GM12878 (cell line): ENCODE results near the gene HHAT. TPM values are rescaled to one million over a fixed set of nuclear protein-coding genes. Genes with fewer than 3 reads are reported as not detected.
A peak's percentile ranks its signal among the peaks of the same experiment; 100 is the strongest.

ENCODE experiments used
- ATAC-seq: fragments of 200-7000 bp; cut with Tn5 transposase; 3 replicates; pipeline ENCODE4 v1.9.1; 2020; ENCODE audit warnings: mild to moderate bottlenecking, moderate library complexity
- BruUV-seq: library from RNA; stranded (reverse); fragments of 400-500 nt; replicated peaks from 2 replicates; lab custom pipeline; 2021; lab: Mats Ljungman, UMichigan
- CTCF ChIA-PET: fragments of 300-600 bp; sonication (Branson Sonifier 250); formaldehyde crosslinking; extraction: SDS; loops from one replicate; lab custom pipeline; 2021; ENCODE audit warnings: inconsistent platforms; lab: Yijun Ruan, JAX
- POLR2A ChIA-PET: fragments of 350-600 bp; formaldehyde crosslinking; extraction: SDS; loops from one replicate; lab custom pipeline; 2021; ENCODE audit warnings: inconsistent platforms; lab: Charles Lee
- RAD21 ChIA-PET: fragments of 300-600 bp; sonication (Branson Sonifier 250); formaldehyde crosslinking; loops from one replicate; lab custom pipeline; 2023; ENCODE audit warnings: antibody characterized with exemption; ENCODE audit not compliant: unreplicated experiment; lab: Charles Lee
- SMC1A ChIA-PET: fragments of 300-600 bp; sonication (Branson Sonifier 250); formaldehyde crosslinking; loops from one replicate; lab custom pipeline; 2023; ENCODE audit not compliant: unreplicated experiment, uncharacterized antibody; lab: Charles Lee
- DNase-seq: peaks from one replicate; pipeline ENCODE4 v3.0.0-alpha.2; 2011; ENCODE audit warnings: low read depth, low spot score
- FAIRE-seq: peaks from 3 replicates; lab custom pipeline; 2011; peaks lifted over from hg19 to GRCh38; lab: Jason Lieb, UNC
- H2AFZ ChIP-seq: 2 replicates; pipeline ENCODE4 v1.6.0; 2011; ENCODE audit warnings: low read depth, low read length, control low read depth; ENCODE audit not compliant: control insufficient read depth
- H3K27ac ChIP-seq: 2 replicates; pipeline ENCODE4 v1.5.1; 2011; ENCODE audit warnings: control low read depth; ENCODE audit not compliant: control insufficient read depth, insufficient read depth
- H3K27me3 ChIP-seq, 2 experiments: replicated peaks in 1 of 2; 2 replicates each; pipeline versions ENCODE4 v1.6.0 to v1.6.1; 2011; ENCODE audit warnings: low read length in 1 of 2; ENCODE audit not compliant: control insufficient read depth in 2 of 2, insufficient read depth in 2 of 2
- H3K36me3 ChIP-seq, 2 experiments: 2 replicates each; pipeline ENCODE4 v1.5.1; 2011; ENCODE audit warnings: low read length in 1 of 2; ENCODE audit not compliant: control insufficient read depth in 2 of 2, insufficient read depth in 2 of 2
- H3K4me1 ChIP-seq: 2 replicates; pipeline ENCODE4 v1.6.1; 2011; ENCODE audit warnings: mild to moderate bottlenecking, low read length, moderate library complexity, mixed read lengths; ENCODE audit not compliant: control insufficient read depth, insufficient read depth
- H3K4me2 ChIP-seq: 2 replicates; pipeline ENCODE4 v1.6.0; 2011; ENCODE audit warnings: control low read depth; ENCODE audit not compliant: control insufficient read depth, insufficient read depth
- H3K4me3 ChIP-seq: fragments of 200-600 bp; sonication (generic); 2 replicates; pipeline ENCODE4 v1.5.1; 2016
- H3K79me2 ChIP-seq: 2 replicates; pipeline ENCODE4 v1.6.0; 2011; ENCODE audit warnings: low read length; ENCODE audit not compliant: control insufficient read depth, insufficient read depth
- H3K9ac ChIP-seq: 2 replicates; pipeline ENCODE4 v1.8.0; 2011; ENCODE audit warnings: low read length, control low read depth, mixed read lengths; ENCODE audit not compliant: control insufficient read depth, insufficient read depth
- H3K9me3 ChIP-seq: replicated peaks from 3 replicates; pipeline ENCODE4 v1.5.1; 2011; ENCODE audit warnings: mild to moderate bottlenecking, low read length; ENCODE audit not compliant: control insufficient read depth, insufficient read depth
- H4K20me1 ChIP-seq: 2 replicates; pipeline ENCODE4 v1.6.0; 2011; ENCODE audit not compliant: control insufficient read depth, insufficient read depth
- CREB1 ChIP-seq: IDR thresholded peaks from 2 replicates; pipeline ENCODE4 v1.6.1; 2012; ENCODE audit warnings: low read depth, mild to moderate bottlenecking, inconsistent platforms
- EP300 ChIP-seq, 2 experiments: fragments of 150-350 bp in 1 of 2; IDR thresholded peaks; 2 replicates each; pipeline ENCODE4 v1.6.1; 2011 to 2012; ENCODE audit warnings: low read depth in 2 of 2, low read length in 2 of 2, borderline replicate concordance in 1 of 2, improper control_type of control experiment in 1 of 2, inconsistent platforms in 1 of 2; ENCODE audit not compliant: control insufficient read depth in 1 of 2
- MEF2A ChIP-seq: IDR thresholded peaks from 2 replicates; pipeline ENCODE4 v1.6.1; 2011; ENCODE audit warnings: low read depth, mild to moderate bottlenecking, low read length, moderate library complexity; ENCODE audit not compliant: insufficient read depth
- MYC ChIP-seq: IDR thresholded peaks from 2 replicates; pipeline ENCODE4 v1.6.1; 2011; ENCODE audit warnings: mild to moderate bottlenecking, low read length, moderate library complexity, inconsistent platforms; ENCODE audit not compliant: insufficient read depth, insufficient replicate concordance, insufficient read length, severe bottlenecking
- NRF1 ChIP-seq: conservative IDR thresholded peaks from 2 replicates; pipeline ENCODE4 v1.6.1; 2011; ENCODE audit warnings: mild to moderate bottlenecking, low read depth, low read length, improper control_type of control experiment
- RBBP5 ChIP-seq: fragments of 200-600 bp; sonication (generic); conservative IDR thresholded peaks from 2 replicates; pipeline ENCODE4 v1.6.1; 2016
- ZBED1 ChIP-seq: IDR thresholded peaks from 2 replicates; pipeline ENCODE4 v1.6.1; 2016; ENCODE audit warnings: borderline replicate concordance
- ZNF207 ChIP-seq: fragments of 450-650 bp; IDR thresholded peaks from 2 replicates; pipeline ENCODE4 v1.6.1; 2014; ENCODE audit warnings: antibody characterized with exemption, mild to moderate bottlenecking, borderline replicate concordance
- ZSCAN29 ChIP-seq: fragments of 450-650 bp; IDR thresholded peaks from 2 replicates; pipeline ENCODE4 v1.6.1; 2017; ENCODE audit warnings: mild to moderate bottlenecking, moderate library complexity
- WGBS: methylation state at CpG from one replicate; pipeline ENCODE4 v1.1.6; 2016; ENCODE audit warnings: low lambda C conversion rate; ENCODE audit not compliant: insufficient replicate concordance, insufficient coverage; ENCODE audit errors: missing lambda C conversion rate; 5-methylcytosine and 5-hydroxymethylcytosine counted together
- in situ Hi-C: fragments of 300-500 bp; cut with MboI; formaldehyde crosslinking; loops from 9 replicates; pipeline ENCODE4 v1.14.3; 2018; ENCODE audit warnings: mixed read lengths
- intact Hi-C: fragments of 100-400 bp; cut with micrococcal nuclease; formaldehyde crosslinking; loops from one replicate; pipeline ENCODE4 v1.14.2; 2022; ENCODE audit not compliant: unreplicated experiment
- polyA plus RNA-seq, 11 experiments: library from polyadenylated mRNA; depleted of rRNA in 4 of 11; unstranded in 6 of 11; stranded (reverse) in 5 of 11; fragments of >200 nt; fragmentation: Nextera tagmentation in 4 of 11; fragmentation: Illumina TruSeq in 1 of 11; extraction: Ambion mirVana in 4 of 11; extraction: Trizol in 1 of 11; gene quantifications; 1 replicate in 1 of 11; 2 replicates in 10 of 11; pipeline versions ENCODE4 v1.2.1 to v1.2.3, GENCODE V29; 2011 to 2016; ENCODE audit warnings: inconsistent platforms in 2 of 11, missing spikeins in 2 of 11, low read depth in 1 of 11
- total RNA-seq, 4 experiments: library from RNA; depleted of rRNA in 3 of 4; stranded (reverse); fragments of >200 nt in 3 of 4; fragmentation: Illumina TruSeq in 1 of 4; extraction: Trizol in 1 of 4; gene quantifications; 2 replicates each; pipeline versions ENCODE4 v1.2.1 to v1.2.3, GENCODE V29; 2013 to 2021
- TF ChIP-seq, protein P1 (sequence below): IDR thresholded peaks from 2 replicates; pipeline ENCODE4 v1.6.1; 2011; ENCODE audit warnings: borderline replicate concordance, low read depth, mild to moderate bottlenecking, moderate library complexity, mixed read lengths, low read length; ENCODE audit not compliant: insufficient read depth; ENCODE audit errors: extremely low read length
- TF ChIP-seq, protein P2 (sequence below), 3 experiments: IDR thresholded peaks in 2 of 3; conservative IDR thresholded peaks in 1 of 3; 2 replicates each; pipeline ENCODE4 v1.5.1; 2011; ENCODE audit warnings: low read depth in 3 of 3, low read length in 3 of 3, mild to moderate bottlenecking in 3 of 3, control low read depth in 2 of 3, moderate library complexity in 2 of 3, inconsistent platforms in 1 of 3, mixed read lengths in 1 of 3; ENCODE audit not compliant: control insufficient read depth in 2 of 3, insufficient read depth in 1 of 3; ENCODE audit errors: extremely low read depth in 1 of 3
- TF ChIP-seq, protein P3 (sequence below): fragments of 450-650 bp; formaldehyde crosslinking; IDR thresholded peaks from 2 replicates; pipeline ENCODE4 v1.4.0; 2020; ENCODE audit warnings: mild to moderate bottlenecking, moderate library complexity
- TF ChIP-seq, protein P4 (sequence below): IDR thresholded peaks from 2 replicates; pipeline ENCODE4 v1.6.1; 2011; ENCODE audit warnings: borderline replicate concordance, low read depth, mild to moderate bottlenecking, moderate library complexity, low read length; ENCODE audit not compliant: insufficient read depth, poor library complexity, severe bottlenecking

Gene HHAT
- total and polyA plus RNA-seq, 10 of the 15 experiments (the other 5 are each of a cell fraction or from before 2014, with no cell fraction given), result 1.2 to 37.6 (median 2.6) TPM

DNA sequence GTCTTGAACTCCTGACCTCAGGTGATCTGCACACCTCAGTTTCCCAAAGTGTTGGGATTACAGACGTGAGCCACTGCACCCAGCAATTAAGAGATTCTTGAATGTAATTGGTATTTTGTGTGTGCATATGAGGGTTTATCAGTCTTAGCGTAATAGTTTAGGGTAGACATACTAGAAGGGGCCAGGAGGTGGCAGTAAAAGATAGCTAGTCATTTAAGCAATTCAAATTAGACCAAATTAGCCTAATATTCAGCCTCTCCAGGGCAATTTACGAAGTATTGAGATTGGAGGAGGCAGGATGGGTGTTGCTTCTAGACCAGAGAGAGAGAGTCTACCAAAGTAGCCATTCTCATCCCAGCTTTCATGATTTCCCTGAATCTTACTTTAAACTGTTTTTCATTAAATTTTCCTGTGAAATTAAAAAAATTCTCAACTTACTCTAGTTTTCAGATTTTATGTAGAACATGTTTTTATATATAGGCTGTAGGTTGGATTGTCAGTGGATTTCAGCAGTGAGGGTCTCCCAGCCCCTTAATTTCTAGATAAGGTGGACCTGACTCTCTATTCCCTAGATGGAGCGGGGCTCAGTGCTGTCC lies 119.7 kb downstream of the HHAT start:
- BruUV-seq, result no TSS peak
- 31% methylated on average over 4 of the region's 4 CpGs for WGBS
- Histone ChIP-seq H3K27me3 (no peaks in the 10 kb centered on the region), H3K4me3 (no peak overlapping the region), H4K20me1 (no peaks in the 10 kb centered on the region), H2AFZ (no peak overlapping the region), H3K4me2 (no peak overlapping the region), H3K9me3 (no peaks in the 10 kb centered on the region), H3K27ac (no peak overlapping the region), H3K36me3 (no peaks in the 10 kb centered on the region), H3K79me2 (no peaks in the 10 kb centered on the region), H3K4me1 (no peaks in the 10 kb centered on the region), H3K9ac (no peak overlapping the region)
- intact Hi-C loops (loop anchor here (1.0 to 2.0 kb wide), 4 partner anchors 42 to 686 kb away; partner anchors contain the start of gene KCNH1), in situ Hi-C loops (no loop called here)
- FAIRE-seq, result peak; percentile 13
- ChIA-PET CTCF (interaction anchor here (0.6 to 6.9 kb wide), 32 partner anchors 8 to 1211 kb away, joined by 3 to 53 read pairs (median 4); partner anchors contain the start of gene KCNH1), POLR2A (interaction anchor here (0.6 kb wide), 2 partner anchors 79 to 686 kb away, joined by 3 to 5 read pairs; partner anchors contain the start of gene KCNH1), SMC1A (interaction anchor here (0.6 to 4.1 kb wide), 18 partner anchors 10 to 510 kb away, joined by 3 to 42 read pairs (median 3); no protein-coding TSS in a partner anchor), RAD21 (interaction anchor here (0.8 to 3.8 kb wide), 11 partner anchors 8 to 687 kb away, joined by 3 to 17 read pairs (median 5); partner anchors contain the start of gene KCNH1)
- DNase-seq, result no peak
- peak; percentile 81 for ATAC-seq
- TF ChIP-seq, protein P1, sequence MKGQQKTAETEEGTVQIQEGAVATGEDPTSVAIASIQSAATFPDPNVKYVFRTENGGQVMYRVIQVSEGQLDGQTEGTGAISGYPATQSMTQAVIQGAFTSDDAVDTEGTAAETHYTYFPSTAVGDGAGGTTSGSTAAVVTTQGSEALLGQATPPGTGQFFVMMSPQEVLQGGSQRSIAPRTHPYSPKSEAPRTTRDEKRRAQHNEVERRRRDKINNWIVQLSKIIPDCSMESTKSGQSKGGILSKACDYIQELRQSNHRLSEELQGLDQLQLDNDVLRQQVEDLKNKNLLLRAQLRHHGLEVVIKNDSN, result no peak
- TF ChIP-seq EP300 (IDR thresholded peaks at IDR 0.05; ENCODE audit: borderline replicate concordance in 1 of 2, control insufficient read depth in 1 of 2, low read depth in 2 of 2, low read length in 2 of 2) (no peak), CREB1 (no peak), MYC (no peak), ZNF207 (no peak), MEF2A (no peak), NRF1 (no peak), ZSCAN29 (no peak), ZBED1 (no peak), RBBP5 (no peak)
- TF ChIP-seq, protein P2, sequence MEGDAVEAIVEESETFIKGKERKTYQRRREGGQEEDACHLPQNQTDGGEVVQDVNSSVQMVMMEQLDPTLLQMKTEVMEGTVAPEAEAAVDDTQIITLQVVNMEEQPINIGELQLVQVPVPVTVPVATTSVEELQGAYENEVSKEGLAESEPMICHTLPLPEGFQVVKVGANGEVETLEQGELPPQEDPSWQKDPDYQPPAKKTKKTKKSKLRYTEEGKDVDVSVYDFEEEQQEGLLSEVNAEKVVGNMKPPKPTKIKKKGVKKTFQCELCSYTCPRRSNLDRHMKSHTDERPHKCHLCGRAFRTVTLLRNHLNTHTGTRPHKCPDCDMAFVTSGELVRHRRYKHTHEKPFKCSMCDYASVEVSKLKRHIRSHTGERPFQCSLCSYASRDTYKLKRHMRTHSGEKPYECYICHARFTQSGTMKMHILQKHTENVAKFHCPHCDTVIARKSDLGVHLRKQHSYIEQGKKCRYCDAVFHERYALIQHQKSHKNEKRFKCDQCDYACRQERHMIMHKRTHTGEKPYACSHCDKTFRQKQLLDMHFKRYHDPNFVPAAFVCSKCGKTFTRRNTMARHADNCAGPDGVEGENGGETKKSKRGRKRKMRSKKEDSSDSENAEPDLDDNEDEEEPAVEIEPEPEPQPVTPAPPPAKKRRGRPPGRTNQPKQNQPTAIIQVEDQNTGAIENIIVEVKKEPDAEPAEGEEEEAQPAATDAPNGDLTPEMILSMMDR (IDR thresholded peaks at IDR 0.05 in 2 of 3, conservative IDR thresholded peaks at IDR 0.05 in 1 of 3; ENCODE audit: control insufficient read depth in 2 of 3, extremely low read depth in 1 of 3, insufficient read depth in 1 of 3, low read depth in 3 of 3, low read length in 3 of 3), result peak; percentile 49 to 59 (median 54)
- TF ChIP-seq, protein P3, sequence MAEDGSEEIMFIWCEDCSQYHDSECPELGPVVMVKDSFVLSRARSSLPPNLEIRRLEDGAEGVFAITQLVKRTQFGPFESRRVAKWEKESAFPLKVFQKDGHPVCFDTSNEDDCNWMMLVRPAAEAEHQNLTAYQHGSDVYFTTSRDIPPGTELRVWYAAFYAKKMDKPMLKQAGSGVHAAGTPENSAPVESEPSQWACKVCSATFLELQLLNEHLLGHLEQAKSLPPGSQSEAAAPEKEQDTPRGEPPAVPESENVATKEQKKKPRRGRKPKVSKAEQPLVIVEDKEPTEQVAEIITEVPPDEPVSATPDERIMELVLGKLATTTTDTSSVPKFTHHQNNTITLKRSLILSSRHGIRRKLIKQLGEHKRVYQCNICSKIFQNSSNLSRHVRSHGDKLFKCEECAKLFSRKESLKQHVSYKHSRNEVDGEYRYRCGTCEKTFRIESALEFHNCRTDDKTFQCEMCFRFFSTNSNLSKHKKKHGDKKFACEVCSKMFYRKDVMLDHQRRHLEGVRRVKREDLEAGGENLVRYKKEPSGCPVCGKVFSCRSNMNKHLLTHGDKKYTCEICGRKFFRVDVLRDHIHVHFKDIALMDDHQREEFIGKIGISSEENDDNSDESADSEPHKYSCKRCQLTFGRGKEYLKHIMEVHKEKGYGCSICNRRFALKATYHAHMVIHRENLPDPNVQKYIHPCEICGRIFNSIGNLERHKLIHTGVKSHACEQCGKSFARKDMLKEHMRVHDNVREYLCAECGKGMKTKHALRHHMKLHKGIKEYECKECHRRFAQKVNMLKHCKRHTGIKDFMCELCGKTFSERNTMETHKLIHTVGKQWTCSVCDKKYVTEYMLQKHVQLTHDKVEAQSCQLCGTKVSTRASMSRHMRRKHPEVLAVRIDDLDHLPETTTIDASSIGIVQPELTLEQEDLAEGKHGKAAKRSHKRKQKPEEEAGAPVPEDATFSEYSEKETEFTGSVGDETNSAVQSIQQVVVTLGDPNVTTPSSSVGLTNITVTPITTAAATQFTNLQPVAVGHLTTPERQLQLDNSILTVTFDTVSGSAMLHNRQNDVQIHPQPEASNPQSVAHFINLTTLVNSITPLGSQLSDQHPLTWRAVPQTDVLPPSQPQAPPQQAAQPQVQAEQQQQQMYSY (CRISPR knock-in tag), result no peak
- TF ChIP-seq, protein P4, sequence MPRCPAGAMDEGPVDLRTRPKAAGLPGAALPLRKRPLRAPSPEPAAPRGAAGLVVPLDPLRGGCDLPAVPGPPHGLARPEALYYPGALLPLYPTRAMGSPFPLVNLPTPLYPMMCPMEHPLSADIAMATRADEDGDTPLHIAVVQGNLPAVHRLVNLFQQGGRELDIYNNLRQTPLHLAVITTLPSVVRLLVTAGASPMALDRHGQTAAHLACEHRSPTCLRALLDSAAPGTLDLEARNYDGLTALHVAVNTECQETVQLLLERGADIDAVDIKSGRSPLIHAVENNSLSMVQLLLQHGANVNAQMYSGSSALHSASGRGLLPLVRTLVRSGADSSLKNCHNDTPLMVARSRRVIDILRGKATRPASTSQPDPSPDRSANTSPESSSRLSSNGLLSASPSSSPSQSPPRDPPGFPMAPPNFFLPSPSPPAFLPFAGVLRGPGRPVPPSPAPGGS, result no peak
